Loucy (cell line): ENCODE results near the gene STARD8.

Experiments used
- H2AFZ ChIP-seq: fragments of 200-600 bp; sonication (generic); 2 replicates; pipeline ENCODE4 v1.6.0; 2016; ENCODE audit warnings: antibody characterized with exemption, mild to moderate bottlenecking, low read length, moderate library complexity
- H3F3A ChIP-seq: fragments of 200-600 bp; 2 replicates; pipeline ENCODE4 v1.6.0; 2016; ENCODE audit warnings: antibody characterized with exemption, low read depth, mild to moderate bottlenecking
- H3K27me3 ChIP-seq: fragments of 200-600 bp; sonication (generic); 2 replicates; pipeline ENCODE4 v1.6.1; 2014; ENCODE audit warnings: low read length, mild to moderate bottlenecking; ENCODE audit not compliant: insufficient read depth, poor library complexity, severe bottlenecking
- H3K36me3 ChIP-seq: fragments of 200-600 bp; sonication (generic); 2 replicates; pipeline ENCODE4 v1.6.1; 2016; ENCODE audit warnings: low read length; ENCODE audit not compliant: insufficient read depth
- H3K4me1 ChIP-seq: fragments of 200-600 bp; sonication (generic); 2 replicates; pipeline ENCODE4 v1.5.1; 2014; ENCODE audit warnings: low read length, mild to moderate bottlenecking; ENCODE audit not compliant: insufficient read depth, poor library complexity, severe bottlenecking
- H3K4me2 ChIP-seq: fragments of 200-600 bp; sonication (generic); 2 replicates; pipeline ENCODE4 v1.6.0; 2014; ENCODE audit warnings: antibody characterized with exemption, low read length, low read depth, mild to moderate bottlenecking; ENCODE audit not compliant: poor library complexity, severe bottlenecking
- H3K4me3 ChIP-seq: fragments of 200-600 bp; sonication (generic); 2 replicates; pipeline ENCODE4 v1.5.1; 2014; ENCODE audit warnings: low read length, mild to moderate bottlenecking, mixed read lengths; ENCODE audit not compliant: poor library complexity, severe bottlenecking
- H3K79me2 ChIP-seq: fragments of 200-600 bp; sonication (generic); 2 replicates; pipeline ENCODE4 v1.6.1; 2014; ENCODE audit warnings: low read length; ENCODE audit not compliant: insufficient read depth
- H3K9ac ChIP-seq: fragments of 200-600 bp; sonication (generic); 2 replicates; pipeline ENCODE4 v1.6.0; 2014; ENCODE audit warnings: mild to moderate bottlenecking, low read depth, low read length, moderate library complexity; ENCODE audit not compliant: poor library complexity, severe bottlenecking
- H3K9me2 ChIP-seq: fragments of 200-600 bp; sonication (generic); replicated peaks from 2 replicates; pipeline ENCODE4 v1.6.1; 2016; ENCODE audit warnings: low read depth, low read length, mixed read lengths
- H3K9me3 ChIP-seq: fragments of 200-600 bp; sonication (generic); 2 replicates; pipeline ENCODE4 v1.6.1; 2014; ENCODE audit warnings: mild to moderate bottlenecking, antibody characterized with exemption, low read length, low read depth; ENCODE audit not compliant: insufficient read depth
- H4K20me1 ChIP-seq: fragments of 200-600 bp; sonication (generic); 2 replicates; pipeline ENCODE4 v1.6.0; 2014; ENCODE audit warnings: antibody characterized with exemption, low read length, mild to moderate bottlenecking; ENCODE audit not compliant: insufficient read depth, poor library complexity, severe bottlenecking
- EZH2phosphoT487 ChIP-seq: fragments of 200-600 bp; IDR thresholded peaks from 2 replicates; pipeline ENCODE4 v1.6.1; 2018; ENCODE audit warnings: antibody characterized with exemption, mild to moderate bottlenecking, moderate library complexity, borderline replicate concordance
- TF ChIP-seq, protein P1 (sequence below): fragments of 200-600 bp; sonication (generic); conservative IDR thresholded peaks from 2 replicates; pipeline ENCODE4 v1.5.1; 2014; ENCODE audit warnings: mild to moderate bottlenecking, antibody characterized with exemption, low read length

Gene STARD8

DNA sequence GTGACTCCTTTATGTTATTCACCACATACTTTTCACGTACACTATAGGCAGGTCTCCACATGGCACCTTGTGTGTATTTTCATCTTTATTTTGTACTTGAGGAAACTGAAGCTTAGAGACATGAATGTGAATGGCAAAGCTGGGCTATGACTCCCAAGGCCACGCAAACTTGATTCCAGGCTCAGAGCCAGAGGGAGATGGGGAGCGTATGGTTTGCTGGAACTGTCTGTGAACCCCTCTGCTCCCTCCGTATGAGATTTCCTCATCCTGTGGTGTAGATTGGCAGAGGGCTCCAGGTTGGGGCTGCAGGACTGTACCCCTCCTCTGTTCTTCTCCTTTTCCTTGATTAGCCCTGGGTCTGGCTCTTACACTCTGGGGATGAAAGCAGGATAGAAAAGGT lies 16.1 kb upstream of the STARD8 start:
- H3K79me2 ChIP-seq = no peaks in the 10 kb centered on the region
- H3K36me3 ChIP-seq = no peaks in the 10 kb centered on the region
- no peaks in the 10 kb centered on the region for H3K9me3 ChIP-seq
- no peak overlapping the region for H3K9ac ChIP-seq
- no peak overlapping the region for H2AFZ ChIP-seq
- H3K4me2 ChIP-seq = no peak overlapping the region
- no peaks in the 10 kb centered on the region for H3K9me2 ChIP-seq
- TF ChIP-seq EZH2phosphoT487 = no peak
- TF ChIP-seq, protein P1, sequence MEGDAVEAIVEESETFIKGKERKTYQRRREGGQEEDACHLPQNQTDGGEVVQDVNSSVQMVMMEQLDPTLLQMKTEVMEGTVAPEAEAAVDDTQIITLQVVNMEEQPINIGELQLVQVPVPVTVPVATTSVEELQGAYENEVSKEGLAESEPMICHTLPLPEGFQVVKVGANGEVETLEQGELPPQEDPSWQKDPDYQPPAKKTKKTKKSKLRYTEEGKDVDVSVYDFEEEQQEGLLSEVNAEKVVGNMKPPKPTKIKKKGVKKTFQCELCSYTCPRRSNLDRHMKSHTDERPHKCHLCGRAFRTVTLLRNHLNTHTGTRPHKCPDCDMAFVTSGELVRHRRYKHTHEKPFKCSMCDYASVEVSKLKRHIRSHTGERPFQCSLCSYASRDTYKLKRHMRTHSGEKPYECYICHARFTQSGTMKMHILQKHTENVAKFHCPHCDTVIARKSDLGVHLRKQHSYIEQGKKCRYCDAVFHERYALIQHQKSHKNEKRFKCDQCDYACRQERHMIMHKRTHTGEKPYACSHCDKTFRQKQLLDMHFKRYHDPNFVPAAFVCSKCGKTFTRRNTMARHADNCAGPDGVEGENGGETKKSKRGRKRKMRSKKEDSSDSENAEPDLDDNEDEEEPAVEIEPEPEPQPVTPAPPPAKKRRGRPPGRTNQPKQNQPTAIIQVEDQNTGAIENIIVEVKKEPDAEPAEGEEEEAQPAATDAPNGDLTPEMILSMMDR = no peak
- H3F3A ChIP-seq = no peaks in the 10 kb centered on the region
- H3K4me3 ChIP-seq = no peak overlapping the region
- no peaks in the 10 kb centered on the region for H3K4me1 ChIP-seq
- no peaks in the 10 kb centered on the region for H3K27me3 ChIP-seq
- no peaks in the 10 kb centered on the region for H4K20me1 ChIP-seq

DNA sequence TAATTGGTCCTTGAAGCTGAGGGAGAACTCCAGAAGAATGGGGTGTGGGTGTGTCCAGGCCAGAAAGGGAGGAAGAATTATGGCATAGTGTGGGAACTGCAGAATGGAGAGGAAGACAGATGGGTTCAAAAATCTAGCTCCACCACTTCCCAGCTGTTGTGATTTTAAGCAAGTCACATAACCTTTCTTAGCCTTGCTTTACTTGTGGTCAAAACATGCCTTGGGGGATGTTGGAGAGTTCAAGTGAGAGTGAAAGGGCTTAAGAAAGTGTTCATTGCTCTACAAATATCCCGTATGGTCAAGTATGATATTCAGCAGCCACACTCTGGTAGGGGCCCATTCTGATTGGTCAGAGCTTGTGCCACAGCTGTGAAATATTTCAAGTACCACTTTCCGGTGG lies 15.0 kb upstream of the STARD8 start:
- Histone ChIP-seq H3K4me1 (no peaks in the 10 kb centered on the region), H3K27me3 (no peaks in the 10 kb centered on the region), H2AFZ (no peak overlapping the region), H3K4me3 (no peak overlapping the region), H3K79me2 (no peaks in the 10 kb centered on the region), H3K36me3 (no peaks in the 10 kb centered on the region), H3K4me2 (no peak overlapping the region), H3K9ac (no peak overlapping the region), H3K9me2 (no peaks in the 10 kb centered on the region), H4K20me1 (no peaks in the 10 kb centered on the region), H3K9me3 (no peaks in the 10 kb centered on the region), H3F3A (no peaks in the 10 kb centered on the region)
- no peak for TF ChIP-seq EZH2phosphoT487
- TF ChIP-seq, protein P1 = no peak

DNA sequence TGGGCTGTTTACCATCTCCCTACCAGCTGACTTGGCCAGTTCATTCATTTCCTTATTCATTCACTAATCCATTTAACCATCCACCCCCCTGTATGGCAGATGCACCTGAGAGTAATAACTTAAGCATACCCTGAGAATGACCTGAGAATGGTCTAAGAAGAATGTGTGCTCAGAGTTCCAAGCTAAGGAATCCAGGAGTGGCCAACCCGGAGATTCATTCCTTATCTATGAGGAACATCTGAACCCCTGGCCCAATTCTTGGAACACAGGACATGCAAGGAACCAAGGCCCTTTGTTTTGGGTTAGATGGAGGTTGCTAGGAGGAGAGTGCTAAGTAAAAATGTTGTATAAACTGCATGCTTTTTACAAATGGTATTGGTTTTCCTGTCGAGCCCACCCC lies 13.5 kb upstream of the STARD8 start:
- TF ChIP-seq, protein P1 = no peak
- no peak for TF ChIP-seq EZH2phosphoT487

More for the DNA sequence above, 13.5 kb upstream of the STARD8 start:
- no peaks in the 10 kb centered on the region for H3K9me3 ChIP-seq
- no peak overlapping the region for H2AFZ ChIP-seq
- H3K4me3 ChIP-seq = no peak overlapping the region
- H3K79me2 ChIP-seq = no peaks in the 10 kb centered on the region
- no peaks in the 10 kb centered on the region for H3F3A ChIP-seq
- no peaks in the 10 kb centered on the region for H3K4me1 ChIP-seq
- no peak overlapping the region for H3K4me2 ChIP-seq
- H4K20me1 ChIP-seq = no peaks in the 10 kb centered on the region
- no peaks in the 10 kb centered on the region for H3K9me2 ChIP-seq
- no peak overlapping the region for H3K9ac ChIP-seq
- H3K36me3 ChIP-seq = no peaks in the 10 kb centered on the region
- no peaks in the 10 kb centered on the region for H3K27me3 ChIP-seq
